ENCODE results near the gene PRG2. TPM values are rescaled to one million over a fixed set of nuclear protein-coding genes. Genes with fewer than 3 reads are reported as not detected.
A peak's percentile ranks its signal among the peaks of the same experiment; 100 is the strongest.

PRG2 gene
- total RNA-seq, 4 donors from 2014 or later: 0.22 to 0.94 (median 0.71) TPM; not detected in 1

DNA sequence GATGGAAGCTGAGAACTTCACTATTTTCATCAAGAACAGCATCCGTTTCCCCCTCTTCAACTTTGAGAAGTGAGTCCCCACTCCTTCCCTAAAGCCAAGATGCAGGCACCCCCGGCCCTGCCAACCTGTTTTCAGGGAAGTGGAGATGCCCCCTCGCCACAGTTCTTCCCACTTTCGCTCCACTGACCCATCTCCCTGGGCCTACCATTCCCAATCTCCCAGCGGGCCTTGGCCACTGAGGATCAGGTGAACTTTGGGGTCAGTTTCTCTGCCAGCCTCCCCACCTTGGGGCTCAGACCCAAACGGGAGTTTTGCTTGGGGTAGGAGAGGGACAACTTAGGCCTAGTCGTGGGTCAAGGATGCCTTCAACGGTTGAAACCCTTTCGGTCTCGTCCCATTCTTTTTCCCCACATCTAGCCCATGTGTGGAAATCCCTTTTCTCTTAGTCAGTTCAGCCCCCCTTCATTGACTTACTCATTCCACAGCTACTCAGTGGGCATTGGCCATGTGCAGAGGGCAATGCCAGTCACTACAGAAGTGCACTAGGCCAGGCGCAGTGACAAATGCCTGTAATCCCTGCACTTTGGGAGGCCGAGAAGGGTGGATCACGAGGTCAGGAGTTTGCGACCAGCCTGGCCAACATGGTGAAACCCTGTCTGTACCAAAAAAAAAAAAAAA lies 41.7 kb downstream of the PRG2 start:
- Histone ChIP-seq H3K27ac (no peak overlapping the region), H3K4me3 (replicated peaks in 1 of 3) (no peak overlapping the region), H3K9me3 (no peaks in the 10 kb centered on the region), H3K27me3 (no peaks in the 10 kb centered on the region), H3K4me1 (peaks cover 0 to 6% of the 10 kb centered on the region in 2 donors), H3K36me3 (no peaks in the 10 kb centered on the region)
- intact Hi-C loops (cut with DNase I): loop anchor here (5.0 to 10.0 kb wide), 2 partner anchors 134 to 296 kb away; partner anchors contain the start of gene YPEL4
- WGBS, 2 donors: 92 to 95% methylated on average over 14 of the region's 14 CpGs
- no peak for TF ChIP-seq POLR2A (IDR thresholded peaks at IDR 0.05)
- TF ChIP-seq, protein P1, sequence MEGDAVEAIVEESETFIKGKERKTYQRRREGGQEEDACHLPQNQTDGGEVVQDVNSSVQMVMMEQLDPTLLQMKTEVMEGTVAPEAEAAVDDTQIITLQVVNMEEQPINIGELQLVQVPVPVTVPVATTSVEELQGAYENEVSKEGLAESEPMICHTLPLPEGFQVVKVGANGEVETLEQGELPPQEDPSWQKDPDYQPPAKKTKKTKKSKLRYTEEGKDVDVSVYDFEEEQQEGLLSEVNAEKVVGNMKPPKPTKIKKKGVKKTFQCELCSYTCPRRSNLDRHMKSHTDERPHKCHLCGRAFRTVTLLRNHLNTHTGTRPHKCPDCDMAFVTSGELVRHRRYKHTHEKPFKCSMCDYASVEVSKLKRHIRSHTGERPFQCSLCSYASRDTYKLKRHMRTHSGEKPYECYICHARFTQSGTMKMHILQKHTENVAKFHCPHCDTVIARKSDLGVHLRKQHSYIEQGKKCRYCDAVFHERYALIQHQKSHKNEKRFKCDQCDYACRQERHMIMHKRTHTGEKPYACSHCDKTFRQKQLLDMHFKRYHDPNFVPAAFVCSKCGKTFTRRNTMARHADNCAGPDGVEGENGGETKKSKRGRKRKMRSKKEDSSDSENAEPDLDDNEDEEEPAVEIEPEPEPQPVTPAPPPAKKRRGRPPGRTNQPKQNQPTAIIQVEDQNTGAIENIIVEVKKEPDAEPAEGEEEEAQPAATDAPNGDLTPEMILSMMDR (IDR thresholded peaks at IDR 0.05): no peak
- DNase-seq: no peak

DNA sequence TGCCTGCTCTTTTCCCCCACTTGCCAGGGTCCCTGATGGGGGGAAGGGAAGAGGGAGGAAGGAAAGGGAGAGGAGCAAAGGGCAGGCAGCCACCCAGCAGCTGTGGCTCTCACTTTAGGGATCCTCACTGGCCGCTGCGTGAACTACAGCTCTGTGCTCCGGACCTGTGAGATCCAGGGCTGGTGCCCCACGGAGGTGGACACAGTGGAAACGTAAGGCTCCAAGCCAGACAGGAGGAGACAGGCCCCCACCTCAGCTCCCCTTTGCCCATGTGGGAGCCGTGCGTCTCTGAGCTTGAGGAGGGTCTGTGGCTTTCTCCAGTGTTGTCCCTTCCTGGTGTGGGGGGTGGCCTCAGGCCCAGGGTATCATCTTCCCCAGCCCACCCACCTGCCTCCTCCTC lies 42.4 kb downstream of the PRG2 start:
- H3K27ac ChIP-seq: no peak overlapping the region
- WGBS, 2 donors: 79 to 89% methylated on average over 3 to 6 of the region's 7 CpGs
- no peak for DNase-seq
- intact Hi-C loops (cut with DNase I): loop anchor here (5.0 to 10.0 kb wide), 2 partner anchors 134 to 297 kb away; partner anchors contain the start of gene YPEL4
- no peaks in the 10 kb centered on the region for H3K27me3 ChIP-seq
- no peaks in the 10 kb centered on the region for H3K36me3 ChIP-seq
- no peaks in the 10 kb centered on the region for H3K9me3 ChIP-seq
- H3K4me3 ChIP-seq (replicated peaks in 1 of 3): no peak overlapping the region
- H3K4me1 ChIP-seq: peaks cover 0 to 6% of the 10 kb centered on the region in 2 donors
- no peak for TF ChIP-seq POLR2A (IDR thresholded peaks at IDR 0.05)
- TF ChIP-seq, protein P1 (IDR thresholded peaks at IDR 0.05): no peak

DNA sequence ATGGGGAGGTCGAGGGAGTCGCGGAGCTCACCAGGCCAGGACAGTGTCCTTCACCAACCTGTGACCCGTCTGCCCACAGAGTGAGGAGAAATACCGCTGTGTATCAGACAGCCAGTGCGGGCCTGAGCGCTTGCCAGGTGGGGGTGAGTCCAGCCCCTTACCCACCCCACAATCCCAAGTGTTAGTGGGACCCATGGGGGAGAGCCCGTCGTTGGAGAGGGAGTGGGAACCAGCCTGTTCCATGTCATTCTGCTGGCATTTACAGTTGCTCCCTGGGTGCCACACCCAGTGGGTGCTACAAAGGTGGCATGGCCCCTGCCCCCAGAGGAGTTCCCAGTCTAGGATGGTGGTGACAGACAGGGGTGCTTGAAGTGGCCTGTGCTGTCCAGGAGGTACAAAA lies 43.1 kb downstream of the PRG2 start:
- TF ChIP-seq, protein P1 (IDR thresholded peaks at IDR 0.05): no peak
- TF ChIP-seq POLR2A (IDR thresholded peaks at IDR 0.05): no peak
- Histone ChIP-seq H3K36me3 (no peaks in the 10 kb centered on the region), H3K27me3 (no peaks in the 10 kb centered on the region), H3K4me1 (peaks cover 0 to 6% of the 10 kb centered on the region in 2 donors), H3K9me3 (no peaks in the 10 kb centered on the region), H3K27ac (no peak overlapping the region), H3K4me3 (replicated peaks in 1 of 3) (no peak overlapping the region)
- 88 to 95% methylated on average over 5 to 9 of the region's 9 CpGs for WGBS, 2 donors
- DNase-seq: no peak
- intact Hi-C loops (cut with DNase I): loop anchor here (2.0 to 10.0 kb wide), 3 partner anchors 135 to 297 kb away; partner anchors contain the start of gene YPEL4

DNA sequence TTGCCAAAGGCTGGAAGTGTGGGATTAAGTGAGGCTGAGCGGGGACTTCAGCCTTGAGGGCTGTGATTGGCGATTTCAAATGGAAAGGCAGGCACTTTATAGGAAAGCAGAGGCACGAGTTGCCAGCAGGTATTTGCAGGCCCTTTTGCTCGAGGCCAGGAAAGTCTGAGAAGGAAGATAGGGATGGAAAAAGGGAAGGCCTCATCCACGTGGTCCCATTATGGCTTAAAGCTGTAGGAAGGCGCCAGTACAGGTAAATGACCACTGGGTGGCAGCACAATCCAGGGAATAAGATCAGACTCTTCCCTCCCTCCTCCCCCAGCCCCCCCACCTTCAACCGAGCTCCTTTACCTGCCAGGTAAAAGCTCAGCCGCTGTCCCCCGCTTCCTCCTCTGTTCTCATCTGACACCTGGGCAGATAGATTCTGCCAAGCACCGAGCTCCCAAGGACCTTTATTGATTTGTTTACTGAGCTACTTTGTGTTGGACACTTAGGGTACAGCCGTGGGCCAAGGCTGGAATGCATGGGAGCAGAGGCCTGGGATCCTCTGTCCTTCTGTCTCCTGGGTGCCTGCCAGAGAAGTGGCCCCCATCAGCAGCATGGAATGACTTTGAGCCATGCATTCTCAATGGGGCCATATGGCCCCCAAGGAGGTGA lies 44.8 kb downstream of the PRG2 start:
- DNase-seq: peak; percentile 77 to 78
- intact Hi-C loops (cut with DNase I): loop anchor here (2.0 to 10.0 kb wide), 4 partner anchors 137 to 299 kb away; partner anchors contain the start of gene YPEL4
- 21 to 24% methylated on average over 11 of the region's 11 CpGs for WGBS, 2 donors

More for the DNA sequence above, 44.8 kb downstream of the PRG2 start:
- Histone ChIP-seq H3K27ac (no peak overlapping the region), H3K36me3 (no peaks in the 10 kb centered on the region), H3K9me3 (no peaks in the 10 kb centered on the region), H3K4me1 (peaks cover 0 to 6% of the 10 kb centered on the region in 2 donors), H3K4me3 (replicated peaks in 1 of 3) (no peak overlapping the region), H3K27me3 (no peaks in the 10 kb centered on the region)
- no peak for TF ChIP-seq POLR2A (IDR thresholded peaks at IDR 0.05)
- TF ChIP-seq, protein P1 (IDR thresholded peaks at IDR 0.05): peak; percentile 55 to 83 (median 62)
